Astrocyte of the spinal cord (primary cell): ENCODE data around the gene RAB44.

Source experiments
- DNase-seq: peaks from one replicate; pipeline ENCODE4 v3.0.0; 2011; ENCODE audit warnings: low read depth, low spot score
- H3K4me3 ChIP-seq: 2 replicates; pipeline ENCODE4 v1.5.1; 2011; ENCODE audit warnings: low read depth, mild to moderate bottlenecking, low read length, moderate library complexity
- CTCF ChIP-seq: IDR thresholded peaks from 2 replicates; pipeline ENCODE4 v1.5.1; 2012; ENCODE audit warnings: low read depth, mild to moderate bottlenecking, low read length, inconsistent platforms
- in situ Hi-C: cut with HindIII; loops from 2 replicates; pipeline ENCODE4 v1.10.0; 2017; ENCODE audit warnings: low sequenced_read_pairs

The RAB44 gene

GRCh38 chr6:36735110-36736071 lies 37.8 kb downstream of the RAB44 start:
- DNase-seq = peak; percentile 61
- in situ Hi-C loops = no loop called here
- no peak for TF ChIP-seq CTCF
- H3K4me3 ChIP-seq = no peak overlapping the region

GRCh38 chr6:36737043-36737785 lies 39.6 kb downstream of the RAB44 start:
- H3K4me3 ChIP-seq = no peak overlapping the region
- in situ Hi-C loops = no loop called here
- TF ChIP-seq CTCF = no peak
- DNase-seq = no peak

- TF ChIP-seq CTCF = no peak
- DNase-seq = no peak
- in situ Hi-C loops = no loop called here
- no peak overlapping the region for H3K4me3 ChIP-seq
Observed at GRCh38 chr6:36738108-36738507, 40.5 kb downstream of the RAB44 start.

- in situ Hi-C loops = no loop called here
- no peak overlapping the region for H3K4me3 ChIP-seq
- TF ChIP-seq CTCF = no peak
- no peak for DNase-seq
Observed at GRCh38 chr6:36739947-36740817, 42.6 kb downstream of the RAB44 start.

GRCh38 chr6:36740818-36741179 lies 43.2 kb downstream of the RAB44 start:
- H3K4me3 ChIP-seq = no peak overlapping the region
- no peak for TF ChIP-seq CTCF
- DNase-seq = no peak
- in situ Hi-C loops = no loop called here

- TF ChIP-seq CTCF = no peak
- DNase-seq = no peak
- no peak overlapping the region for H3K4me3 ChIP-seq
- in situ Hi-C loops = no loop called here
Observed at GRCh38 chr6:36742146-36742545, 44.5 kb downstream of the RAB44 start.
